Hematopoietic multipotent progenitor cell treated with erythropoietin and hydrocortisone succinate and interleukin-3 and kit ligand, for 6 days (in vitro differentiated cells): Measurements from ENCODE around the gene FOXB2.
"Not testable (repeated sequence)": the region's sequence is repeated elsewhere in the genome, so short reads cannot be mapped to it uniquely, and the experiment has no call there.

Source experiments
- DNase-seq: peaks from one replicate; pipeline ENCODE4 v3.0.0-alpha.2; 2015

Gene FOXB2

DNA sequence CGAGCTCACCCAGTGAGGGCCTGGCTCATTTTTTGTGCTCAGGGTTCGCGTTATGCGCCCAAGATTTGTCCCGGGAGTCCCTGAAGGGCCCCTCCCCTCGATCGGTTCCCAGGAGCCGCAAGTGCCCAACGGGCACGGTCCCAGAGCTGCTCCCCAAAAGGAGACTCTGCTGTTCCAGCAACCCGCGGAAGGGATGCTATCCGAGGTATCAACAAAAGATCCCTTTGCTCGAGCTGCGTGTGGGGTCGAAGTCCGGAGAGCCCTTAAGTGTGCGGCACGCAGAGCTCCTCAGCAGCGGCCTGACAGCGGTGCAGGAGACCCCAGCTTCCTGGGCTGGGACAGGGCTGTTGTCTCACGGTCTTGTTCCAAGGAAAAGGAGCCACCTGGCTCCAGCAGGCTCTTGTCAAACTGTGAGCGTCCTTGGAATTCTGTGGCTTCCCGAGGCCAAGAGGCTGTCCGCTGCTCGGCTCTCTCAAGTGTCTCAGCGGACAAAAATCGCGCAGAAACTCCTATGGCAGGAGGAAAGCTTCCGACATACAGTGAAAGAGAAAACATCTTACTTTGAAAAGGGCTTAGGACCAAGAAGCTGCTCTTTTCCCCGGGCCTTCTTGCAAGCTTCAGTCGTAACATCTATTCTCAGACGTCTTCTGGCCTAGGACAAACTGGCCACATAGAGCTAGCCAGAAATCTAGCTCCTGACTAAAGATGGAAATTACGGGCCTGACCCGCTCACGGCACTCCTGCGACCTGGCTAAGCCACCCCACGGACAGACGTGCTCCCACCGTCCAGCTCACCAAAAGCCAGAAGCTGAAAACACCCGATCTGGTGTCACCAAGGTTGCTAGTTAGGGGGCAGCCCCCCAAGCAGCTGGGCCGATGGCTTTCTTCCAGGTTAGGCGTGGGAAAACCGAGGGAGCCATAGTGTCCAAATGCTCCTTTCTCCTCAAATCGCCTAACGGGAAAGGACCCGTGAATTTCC is 2.6 kb upstream of the FOXB2 start:
- DNase-seq = no peak

DNA sequence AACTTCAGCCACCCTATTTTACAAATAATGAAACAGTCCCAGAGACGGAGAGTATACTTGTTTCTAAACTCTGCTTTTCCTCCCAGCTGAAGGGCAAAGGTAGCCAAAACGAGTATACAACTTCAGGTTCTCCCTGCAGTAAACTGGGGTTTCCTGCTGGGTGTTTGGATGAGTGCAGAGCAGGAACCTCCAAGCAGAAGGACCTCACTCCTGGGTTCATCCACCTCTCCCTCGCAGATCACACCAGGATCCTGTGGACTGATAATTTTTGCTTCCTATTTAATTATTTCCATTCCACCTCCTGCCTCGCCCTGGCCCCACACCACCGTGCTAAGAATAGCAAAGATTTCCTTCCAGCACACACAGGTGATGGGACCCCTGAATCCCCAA is 2.0 kb upstream of the FOXB2 start:
- no peak for DNase-seq

DNA sequence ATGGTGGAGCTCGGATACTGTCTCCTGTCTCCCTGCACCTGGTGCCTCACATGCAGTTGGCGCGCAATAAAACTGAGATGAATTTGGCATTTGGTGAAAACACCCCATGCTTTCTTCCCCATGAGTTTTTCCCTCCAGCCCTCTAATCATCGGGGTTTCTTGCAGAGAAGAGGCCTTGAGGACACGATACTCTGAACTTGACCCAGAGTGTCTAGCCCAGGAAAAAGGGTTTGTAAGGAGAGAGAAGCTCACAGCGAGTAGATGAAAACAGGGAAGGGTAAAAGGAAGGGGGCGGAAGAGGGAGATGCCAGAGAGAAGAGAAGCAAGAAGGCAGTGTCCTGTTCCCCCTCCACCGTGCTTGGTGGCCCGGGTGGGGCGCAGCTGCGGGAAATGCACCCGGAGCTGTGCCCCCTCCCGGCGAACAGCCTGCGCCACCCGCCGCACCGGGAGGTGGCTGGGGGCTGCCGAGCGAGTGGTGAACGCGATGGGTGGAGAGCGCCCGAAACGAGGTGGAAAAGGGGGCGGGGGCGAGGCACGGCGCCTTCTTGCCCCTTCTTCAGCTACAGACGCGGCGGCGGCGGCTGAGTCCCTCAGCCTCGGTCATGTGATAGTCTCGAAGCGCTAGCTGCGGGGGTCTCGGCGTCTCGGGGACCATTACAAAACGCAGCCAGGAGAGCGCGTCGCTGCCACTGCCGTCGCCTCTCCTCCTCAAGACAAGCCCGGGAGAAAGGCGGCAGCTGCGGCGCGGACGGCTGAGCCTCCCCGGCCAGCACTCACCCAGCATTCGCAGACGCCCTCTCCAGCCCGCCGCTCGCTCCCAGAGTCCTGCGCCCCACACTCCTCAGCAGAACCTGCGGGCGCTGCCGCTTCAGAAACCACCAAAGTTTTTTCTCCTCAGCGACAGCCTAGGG is 1.1 kb upstream of the FOXB2 start:
- DNase-seq = no peak

DNA sequence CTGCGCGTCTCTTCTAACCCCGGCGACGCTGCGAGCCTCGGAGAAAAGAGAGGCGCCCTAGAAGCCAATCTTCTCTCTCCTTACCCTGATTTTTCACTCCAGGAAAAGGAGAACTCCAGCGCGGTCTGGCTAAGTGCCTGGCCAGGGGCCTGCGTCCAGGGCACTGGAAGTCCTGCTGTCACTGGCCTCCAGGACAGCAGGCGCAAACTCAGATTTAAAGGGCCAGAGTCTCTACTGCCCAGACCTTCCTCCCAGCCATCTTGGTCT is 553 bp upstream of the FOXB2 start:
- no peak for DNase-seq

DNA sequence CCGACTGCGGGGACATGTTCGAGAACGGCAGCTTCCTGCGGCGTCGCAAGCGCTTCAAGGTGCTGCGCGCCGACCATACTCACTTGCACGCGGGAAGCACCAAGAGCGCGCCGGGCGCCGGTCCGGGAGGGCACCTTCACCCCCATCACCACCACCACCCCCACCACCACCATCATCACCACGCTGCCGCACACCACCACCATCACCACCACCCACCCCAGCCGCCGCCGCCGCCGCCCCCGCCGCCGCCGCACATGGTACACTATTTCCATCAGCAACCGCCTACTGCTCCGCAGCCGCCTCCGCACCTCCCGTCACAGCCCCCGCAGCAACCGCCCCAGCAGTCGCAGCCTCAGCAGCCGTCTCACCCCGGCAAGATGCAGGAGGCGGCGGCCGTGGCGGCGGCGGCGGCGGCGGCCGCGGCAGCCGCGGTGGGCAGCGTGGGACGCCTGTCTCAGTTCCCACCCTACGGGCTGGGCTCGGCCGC is 514 bp downstream of the FOXB2 start:
- DNase-seq = no peak

DNA sequence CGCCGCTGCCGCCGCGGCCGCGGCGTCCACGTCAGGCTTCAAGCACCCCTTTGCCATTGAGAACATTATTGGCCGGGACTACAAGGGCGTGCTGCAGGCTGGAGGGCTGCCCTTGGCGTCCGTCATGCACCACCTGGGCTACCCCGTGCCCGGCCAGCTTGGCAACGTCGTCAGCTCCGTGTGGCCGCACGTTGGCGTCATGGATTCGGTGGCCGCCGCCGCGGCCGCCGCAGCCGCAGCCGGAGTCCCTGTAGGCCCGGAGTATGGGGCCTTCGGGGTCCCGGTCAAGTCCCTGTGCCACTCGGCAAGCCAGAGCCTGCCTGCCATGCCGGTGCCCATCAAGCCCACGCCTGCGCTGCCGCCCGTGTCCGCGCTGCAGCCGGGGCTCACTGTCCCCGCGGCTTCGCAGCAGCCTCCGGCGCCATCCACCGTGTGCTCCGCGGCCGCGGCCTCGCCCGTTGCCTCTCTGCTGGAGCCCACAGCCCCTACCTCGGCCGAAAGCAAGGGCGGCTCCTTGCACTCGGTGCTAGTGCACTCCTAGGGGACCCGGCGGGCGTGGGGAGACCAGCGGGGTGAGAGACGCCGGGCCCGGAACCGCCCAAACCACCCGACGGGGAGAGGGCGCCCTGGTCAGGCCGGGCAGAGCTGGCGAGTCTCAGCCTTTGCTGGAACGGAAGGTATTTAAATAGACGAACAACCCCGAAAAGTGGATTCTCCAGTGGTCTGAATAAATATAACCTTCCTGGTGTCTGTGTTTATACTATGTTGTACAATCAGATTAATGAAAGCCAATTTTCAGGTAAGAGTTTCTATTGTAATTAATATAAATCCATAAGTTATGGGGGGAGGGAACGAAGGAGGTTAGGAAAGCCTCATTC is 1.2 kb downstream of the FOXB2 start:
- DNase-seq = no peak

DNA sequence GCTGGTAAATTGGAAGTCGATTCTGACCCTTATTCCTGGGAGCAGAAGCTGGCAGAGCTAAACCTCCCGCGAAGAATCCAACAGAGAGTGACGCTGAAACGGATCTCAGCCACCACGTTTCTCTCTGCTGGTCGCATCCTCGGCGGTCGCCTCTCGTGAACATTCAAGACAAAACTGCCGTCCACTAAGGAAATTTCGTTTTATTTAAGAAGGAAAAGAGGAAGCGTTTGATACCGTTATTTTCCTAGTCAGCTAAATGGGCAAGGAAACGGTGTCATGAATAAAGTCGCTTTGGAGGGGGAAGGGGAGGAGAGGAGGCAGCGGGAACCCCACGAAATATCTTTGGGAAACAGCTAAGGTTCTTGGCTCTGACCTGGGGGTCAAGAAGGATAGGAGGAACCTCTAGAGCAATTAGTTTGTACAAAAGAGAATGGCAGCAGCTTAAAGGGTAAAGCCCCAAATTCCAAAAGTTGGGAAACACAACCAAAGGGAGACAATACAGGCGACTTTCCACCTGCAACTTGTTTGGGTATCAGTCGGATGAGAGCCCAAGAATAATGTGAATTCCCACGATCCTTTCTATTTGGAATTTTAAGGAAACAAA is 1.9 kb downstream of the FOXB2 start:
- DNase-seq = no peak

DNA sequence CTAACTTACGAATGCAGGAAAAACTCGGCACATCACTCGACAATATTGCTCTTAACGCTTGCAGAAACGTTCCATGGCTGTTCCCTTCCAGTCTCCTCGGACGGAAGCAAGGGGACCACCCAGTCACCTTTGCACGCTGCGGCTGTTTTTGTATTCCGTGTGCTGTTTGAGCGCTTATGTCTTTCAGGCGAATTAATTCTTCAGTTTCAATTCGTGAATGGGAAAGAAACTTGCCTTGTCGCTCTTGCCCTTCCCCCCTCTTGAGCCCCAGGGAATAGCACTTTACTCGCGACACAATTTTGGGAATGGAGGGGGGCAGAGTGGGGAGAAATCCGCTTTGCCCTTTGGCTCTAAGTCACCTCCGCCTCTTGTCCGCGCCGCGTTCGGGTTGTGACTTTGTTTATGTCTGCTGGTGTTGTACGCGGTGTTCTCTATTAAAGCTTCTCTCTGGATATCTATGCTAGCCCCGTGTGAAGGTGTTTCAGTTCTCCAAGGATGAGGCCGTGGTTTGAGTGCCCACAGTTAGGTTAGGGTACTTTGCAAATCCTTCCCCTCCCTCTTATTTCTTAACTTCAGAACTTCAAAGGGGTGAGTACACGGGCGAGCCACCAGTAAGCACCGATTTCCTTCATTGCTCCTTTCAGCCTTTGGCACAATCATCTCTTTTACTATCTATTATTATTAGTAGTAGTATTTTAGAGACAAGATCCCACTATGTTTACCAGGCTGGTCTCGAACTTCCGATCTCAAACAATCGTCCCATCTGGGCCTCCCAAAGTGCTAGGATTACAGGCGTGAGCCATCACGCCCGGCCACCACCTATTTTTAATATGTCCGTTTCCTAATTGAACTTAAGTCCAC is 2.7 kb downstream of the FOXB2 start:
- no peak for DNase-seq

DNA sequence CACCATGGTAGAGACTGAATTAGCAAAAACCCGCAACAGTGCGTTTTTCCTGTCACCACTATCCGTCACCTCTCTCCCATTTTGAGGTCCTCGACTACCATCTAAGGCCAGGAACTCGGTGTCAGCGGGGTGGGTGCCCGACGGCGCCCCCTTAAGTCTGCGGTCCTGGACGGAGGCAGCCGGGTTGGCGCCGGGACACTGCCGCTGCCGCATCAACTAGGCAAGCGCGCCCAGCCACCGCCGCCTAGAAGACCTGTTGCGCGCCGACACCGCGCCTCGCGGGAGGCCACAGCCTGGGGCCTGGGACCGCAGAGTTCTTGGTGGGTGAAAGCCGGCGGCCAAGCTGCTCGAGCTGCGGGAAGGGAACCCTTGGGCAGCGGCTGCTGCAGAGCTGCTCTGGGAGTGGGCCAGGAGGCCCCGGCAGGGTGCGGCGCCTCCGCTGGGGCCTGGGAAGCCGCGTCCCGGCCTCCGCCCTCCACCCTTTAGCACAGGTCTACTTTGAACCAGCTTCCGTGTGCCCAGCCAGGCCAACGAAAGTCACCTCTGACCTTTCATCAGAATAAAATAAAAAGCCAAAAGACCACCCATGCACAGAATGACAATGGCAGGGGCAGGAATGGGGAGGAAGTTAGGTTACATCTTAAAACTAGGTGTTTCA is 3.5 kb downstream of the FOXB2 start:
- DNase-seq = no peak

DNA sequence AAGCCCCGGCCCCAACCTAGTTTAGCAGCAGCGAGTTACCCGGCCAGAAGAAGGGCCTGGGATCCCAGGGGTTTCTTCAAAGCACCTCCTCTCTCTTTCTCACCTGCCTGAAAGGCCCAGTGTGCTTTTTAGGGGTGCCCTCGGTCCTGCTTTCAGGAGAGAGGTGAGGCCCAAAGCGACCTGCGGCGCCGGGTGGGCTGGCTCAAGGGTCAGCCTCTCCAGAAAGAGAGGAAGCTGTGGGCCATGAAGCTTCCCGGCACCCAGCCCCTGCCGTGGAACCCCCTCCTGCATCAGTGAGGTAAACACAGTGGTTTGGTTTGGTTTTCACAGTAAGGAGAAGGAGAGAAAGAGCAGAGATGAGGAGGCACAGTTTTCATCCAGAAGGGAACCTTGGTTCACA is 4.3 kb downstream of the FOXB2 start:
- DNase-seq = no peak

DNA sequence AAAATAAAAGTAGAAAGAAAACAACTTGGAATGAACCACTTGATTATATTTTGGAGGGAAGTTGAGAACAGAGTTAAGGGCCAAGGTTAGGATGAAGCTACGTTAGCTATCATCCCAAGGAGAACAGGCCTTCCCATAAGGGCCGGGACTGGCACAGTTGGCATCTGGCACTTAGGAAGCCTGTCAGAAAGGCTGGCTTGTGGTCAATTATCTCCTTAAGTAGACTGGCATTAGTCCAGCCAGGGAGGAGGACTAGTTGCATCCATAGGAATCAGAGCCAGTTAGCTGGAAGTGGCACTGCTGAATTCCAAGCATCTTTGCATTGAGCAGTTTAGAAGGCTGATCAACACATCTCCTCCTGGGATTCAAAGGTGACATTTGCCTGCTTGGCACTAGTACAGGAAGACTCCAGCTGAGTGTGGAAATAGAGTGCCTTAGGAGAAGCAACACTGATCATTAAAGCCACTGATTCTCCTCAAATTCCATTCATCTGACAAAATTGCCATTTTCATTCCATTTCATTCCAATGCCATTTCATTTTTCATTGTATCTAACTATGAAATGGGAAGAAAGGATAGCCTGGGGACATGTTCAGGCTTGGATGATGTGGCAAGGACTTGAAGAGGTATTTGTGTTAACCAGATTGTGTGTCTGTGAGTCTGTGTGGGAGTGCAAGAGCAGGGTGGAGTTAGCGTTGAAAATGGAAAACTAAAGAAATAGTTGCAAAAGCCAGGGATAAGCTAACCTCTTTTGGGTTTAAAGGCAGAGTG is 5.5 kb downstream of the FOXB2 start:
- DNase-seq = no peak

DNA sequence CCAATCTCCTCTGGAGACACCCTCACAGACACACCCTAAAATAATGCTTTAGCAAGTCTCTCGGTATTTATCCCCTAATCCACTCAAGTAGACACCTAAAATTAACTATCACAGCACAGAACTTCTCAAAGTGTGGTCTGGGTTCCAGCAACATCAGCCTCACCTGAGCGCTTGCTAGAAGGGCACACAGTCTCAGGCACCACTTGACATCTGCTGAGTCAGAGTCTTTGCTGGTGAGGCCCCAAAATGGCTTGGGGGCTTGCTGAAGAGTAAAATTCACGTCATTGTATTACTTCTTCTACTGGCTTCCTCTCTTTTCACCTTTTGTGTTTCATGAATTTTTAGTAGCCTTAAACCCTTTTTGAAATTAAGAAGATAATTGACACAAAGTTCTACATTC is 9.0 kb downstream of the FOXB2 start:
- DNase-seq = no peak

DNA sequence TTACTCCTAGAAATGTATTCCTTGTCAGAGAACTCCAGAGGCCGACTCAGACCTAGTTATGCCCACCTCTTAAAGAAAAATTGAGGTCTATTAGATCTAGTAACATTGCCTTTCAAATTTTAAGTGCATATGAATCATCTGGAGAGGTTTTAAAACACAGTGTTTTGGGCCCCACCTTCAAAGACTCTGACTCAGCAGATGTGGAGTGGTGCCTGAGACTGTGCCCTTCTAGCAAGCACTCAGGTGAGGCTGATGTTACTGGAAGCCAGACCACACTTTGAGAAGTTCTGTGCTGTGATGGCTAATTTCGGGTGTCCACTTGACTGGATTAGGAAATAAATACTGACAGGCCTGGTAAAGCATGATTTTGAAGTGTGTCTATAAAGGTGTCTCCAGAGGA is 10.6 kb downstream of the FOXB2 start:
- no peak for DNase-seq

DNA sequence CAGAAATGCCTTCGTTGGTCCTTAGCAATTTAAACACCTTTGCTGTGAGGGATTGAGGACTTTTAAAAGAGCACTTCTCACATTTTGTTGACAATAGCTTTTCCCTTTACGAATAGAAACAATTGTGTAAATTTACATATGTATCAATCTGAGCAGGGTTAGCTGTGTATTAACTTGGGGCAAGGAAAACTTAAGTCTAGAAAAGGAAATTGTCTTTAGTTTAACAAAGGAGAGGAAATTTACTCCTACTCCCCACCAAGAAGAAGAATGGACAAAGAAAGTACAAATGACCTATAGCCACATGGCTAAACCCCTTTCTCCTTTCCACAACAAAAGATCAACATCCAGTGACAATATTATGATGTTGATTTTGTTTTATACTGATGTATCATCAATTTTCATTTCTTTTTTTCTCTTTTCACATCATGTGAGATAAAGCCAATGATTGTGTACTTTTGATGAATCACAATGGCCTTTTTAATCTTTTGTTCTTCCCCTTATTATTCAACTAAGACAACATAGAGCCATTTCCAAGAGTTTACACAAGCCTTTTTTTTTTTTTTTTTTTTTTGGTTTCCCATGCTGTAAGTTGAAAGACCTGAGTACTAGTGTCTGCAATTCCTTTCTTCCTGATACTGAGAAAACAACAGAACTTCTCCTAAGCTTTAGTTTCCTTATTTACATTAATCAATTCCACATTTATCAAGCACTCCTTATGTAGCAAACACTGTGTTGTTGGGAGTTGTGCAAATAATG is 19.0 kb downstream of the FOXB2 start:
- DNase-seq = no peak

DNA sequence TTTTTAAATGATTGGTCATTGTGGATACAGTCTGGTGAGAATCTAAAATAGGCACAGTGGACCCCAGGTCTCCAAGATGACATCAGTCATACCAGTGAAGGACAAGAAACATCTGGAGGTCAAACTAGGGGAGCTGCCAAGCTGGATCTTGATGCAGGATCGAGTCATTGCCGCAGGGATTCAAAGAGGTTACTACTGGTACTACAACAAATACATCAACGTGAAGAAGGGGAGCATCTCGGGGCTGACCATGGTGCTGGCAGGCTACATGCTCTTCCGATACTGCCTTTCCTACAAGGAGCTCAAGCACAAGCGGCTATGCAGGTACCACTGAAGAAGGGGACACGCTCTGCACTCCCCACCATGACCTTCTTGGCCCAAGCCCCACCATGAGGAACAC is 20.9 kb downstream of the FOXB2 start:
- DNase-seq = no peak

DNA sequence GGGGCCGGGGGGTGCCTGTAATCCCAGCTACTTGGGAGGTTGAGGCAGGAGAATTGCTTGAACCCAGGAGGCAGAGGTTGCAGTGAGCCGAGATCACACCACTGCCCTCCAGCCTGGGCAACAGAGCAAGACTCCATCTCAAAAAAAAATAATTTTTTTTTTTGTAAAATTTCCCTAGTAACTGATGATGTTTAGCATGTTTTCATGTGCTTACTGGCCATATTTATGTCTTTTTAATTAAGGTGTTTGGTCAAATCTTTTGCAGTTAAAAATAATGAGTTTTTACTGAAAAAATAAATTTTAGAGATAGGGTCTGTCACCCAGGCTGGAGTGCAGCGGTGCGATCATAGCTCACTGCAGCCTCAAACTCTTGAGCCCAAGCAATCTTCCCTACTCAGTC is 24.3 kb downstream of the FOXB2 start:
- DNase-seq = not testable (repeated sequence)

DNA sequence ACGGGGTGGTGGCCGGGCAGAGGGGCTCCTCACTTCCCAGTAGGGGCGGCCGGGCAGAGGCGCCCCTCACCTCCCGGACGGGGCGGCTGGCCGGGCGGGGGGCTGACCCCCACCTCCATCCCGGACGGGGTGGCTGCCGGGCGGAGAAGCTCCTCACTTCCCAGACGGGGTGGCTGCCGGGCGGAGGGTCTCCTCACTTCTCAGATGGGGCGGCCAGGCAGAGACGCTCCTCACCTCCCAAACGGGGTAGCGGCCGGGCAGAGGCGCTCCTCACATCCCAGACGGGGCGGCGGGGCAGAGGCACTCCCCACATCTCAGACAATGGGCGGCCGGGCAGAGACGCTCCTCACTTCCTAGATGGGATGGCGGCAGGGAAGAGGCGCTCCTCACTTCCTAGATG is 41.2 kb downstream of the FOXB2 start:
- DNase-seq = not testable (repeated sequence)

DNA sequence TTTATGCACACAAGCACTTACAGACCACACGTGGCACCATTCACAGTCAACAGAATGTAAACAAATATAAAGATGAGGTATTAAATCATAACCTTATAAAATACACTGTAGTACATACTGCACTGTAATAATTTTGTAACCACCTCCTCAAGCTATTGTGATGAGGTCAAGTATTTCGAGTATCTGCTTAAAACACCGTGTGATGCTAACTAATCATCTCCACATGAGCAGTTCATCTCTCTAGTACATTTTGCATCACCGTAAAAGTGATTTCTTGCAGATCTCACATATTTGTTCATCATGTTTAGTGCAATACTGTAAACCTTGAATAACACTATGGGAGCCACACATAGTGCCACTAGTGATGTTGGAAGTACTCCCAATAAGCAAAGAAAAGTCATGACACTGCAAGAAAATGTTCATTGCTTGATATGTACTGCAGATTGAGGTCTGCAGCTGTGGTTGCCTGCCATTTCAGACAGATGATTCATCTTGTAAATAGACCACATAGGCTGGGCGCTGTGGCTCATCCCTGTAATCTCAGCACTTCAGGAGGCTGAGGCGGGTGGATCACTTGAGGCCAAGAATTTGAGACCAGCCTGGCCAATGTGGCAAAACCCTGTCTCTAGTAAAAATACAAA is 44.3 kb downstream of the FOXB2 start:
- no peak for DNase-seq

DNA sequence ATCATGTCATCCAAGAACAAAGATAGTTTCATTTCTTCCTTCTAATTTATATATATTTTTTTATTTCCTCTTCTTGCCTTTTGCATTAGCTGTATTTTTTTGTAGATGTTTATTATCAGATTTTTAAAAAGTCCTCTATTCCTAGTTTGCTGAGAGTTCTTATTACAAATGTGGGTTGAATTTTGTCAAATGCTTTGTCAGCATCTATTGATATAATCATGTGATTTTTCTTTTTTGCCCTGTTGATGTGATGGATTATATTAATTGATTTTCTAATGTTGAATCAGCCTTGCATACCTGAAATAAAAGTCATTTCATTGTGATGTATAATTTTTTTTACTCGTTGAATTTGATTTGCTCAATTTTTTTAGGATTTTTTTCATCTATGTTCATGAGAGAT is 46.9 kb downstream of the FOXB2 start:
- no peak for DNase-seq
